GM13977 (cell line): ENCODE data around the gene SORL1.

Experiments used
- DNase-seq: peaks from one replicate; pipeline ENCODE4 v3.0.0; 2012; ENCODE audit warnings: low spot score
- CTCF ChIP-seq: IDR thresholded peaks from 2 replicates; pipeline ENCODE4 v1.5.1; 2012; ENCODE audit warnings: mild to moderate bottlenecking, control low read depth; ENCODE audit not compliant: insufficient read depth; ENCODE audit errors: extremely low read depth, missing control alignments
- in situ Hi-C: fragments of 300-500 bp; cut with MboI; formaldehyde crosslinking; loops from one replicate; pipeline ENCODE4 v1.12.0; 2022; ENCODE audit warnings: low sequenced_read_pairs, low pct_unique_long_range_greater_than_20kb, mixed read lengths, inconsistent platforms; ENCODE audit not compliant: unreplicated experiment

SORL1 gene

GRCh38 chr11:121445071-121445768, 6.9 kb upstream of the SORL1 start:
- in situ Hi-C loops = no loop called here
- no peak for TF ChIP-seq CTCF

GRCh38 chr11:121446752-121447156, 5.4 kb upstream of the SORL1 start:
- no peak for DNase-seq
- TF ChIP-seq CTCF = no peak
- in situ Hi-C loops = no loop called here

More at GRCh38 chr11:121445071-121445768, 6.9 kb upstream of the SORL1 start:
- DNase-seq = no peak

- TF ChIP-seq CTCF = no peak
- in situ Hi-C loops = no loop called here
- no peak for DNase-seq
Observed at GRCh38 chr11:121448011-121448410, 4.1 kb upstream of the SORL1 start.

GRCh38 chr11:121448431-121448941, 3.6 kb upstream of the SORL1 start:
- in situ Hi-C loops = no loop called here
- no peak for TF ChIP-seq CTCF
- no peak for DNase-seq

GRCh38 chr11:121449123-121449522, 3.0 kb upstream of the SORL1 start:
- no peak for DNase-seq
- no peak for TF ChIP-seq CTCF
- in situ Hi-C loops = no loop called here

GRCh38 chr11:121449626-121450025, 2.5 kb upstream of the SORL1 start:
- no peak for DNase-seq
- in situ Hi-C loops = loop anchor here (10.0 kb wide), 1 partner anchor 125 kb away; no protein-coding TSS in a partner anchor

More at GRCh38 chr11:121449626-121450025, 2.5 kb upstream of the SORL1 start:
- TF ChIP-seq CTCF = no peak
